Gastroesophageal sphincter (tissue), 4 donors: ENCODE results near the gene PGM3. TPM values are rescaled to one million over a fixed set of nuclear protein-coding genes. Genes with fewer than 3 reads are reported as not detected.
A peak's percentile ranks its signal among the peaks of the same experiment; 100 is the strongest.
"Not testable (repeated sequence)": the region's sequence is repeated elsewhere in the genome, so short reads cannot be mapped to it uniquely, and the experiment has no call there.

Source experiments
- ATAC-seq: fragments of 150-250 bp; one replicate; pipeline ENCODE4 v1.9.1; 2016; ENCODE audit warnings: mild to moderate bottlenecking, moderate library complexity
- H3K27ac ChIP-seq, 4 donors: fragments of 200-600 bp; sonication (generic) in 3 of 4; 1 replicate in 3 of 4; 2 replicates in 1 of 4; pipeline ENCODE4 v1.5.1; 2016 to 2019
- H3K27me3 ChIP-seq: fragments of 200-600 bp; sonication (generic); one replicate; pipeline ENCODE4 v1.5.1; 2019
- H3K36me3 ChIP-seq, 2 donors: fragments of 200-600 bp; sonication (generic); one replicate each; pipeline ENCODE4 v1.5.1; 2019; ENCODE audit warnings: control low read depth in 1 of 2
- H3K4me1 ChIP-seq, 3 donors: fragments of 200-600 bp; sonication (generic); 1 replicate in 2 of 3; 2 replicates in 1 of 3; pipeline ENCODE4 v1.5.1; 2016 to 2019; ENCODE audit warnings: control low read depth in 2 of 3
- H3K4me3 ChIP-seq, 2 donors: fragments of 200-600 bp; sonication (generic); one replicate each; pipeline ENCODE4 v1.5.1; 2019; ENCODE audit warnings: mild to moderate bottlenecking in 1 of 2, moderate library complexity in 1 of 2
- H3K9me3 ChIP-seq, 3 donors: fragments of 200-600 bp; sonication (generic); one replicate each; pipeline ENCODE4 v1.5.1; 2017 to 2019; ENCODE audit warnings: control low read depth in 2 of 3
- CTCF ChIP-seq, 4 experiments: fragments of 200-600 bp in 2 of 4; fragments of 450-650 bp in 2 of 4; sonication (generic) in 1 of 4; IDR thresholded peaks; one replicate each; pipeline ENCODE4 v1.5.1; 2017 to 2019; ENCODE audit warnings: antibody characterized with exemption in 4 of 4, mild to moderate bottlenecking in 2 of 4, moderate library complexity in 2 of 4
- EP300 ChIP-seq: sonication (generic); formaldehyde crosslinking; IDR thresholded peaks from one replicate; pipeline ENCODE4 v1.6.1; 2017; ENCODE audit warnings: antibody characterized with exemption, mild to moderate bottlenecking
- POLR2A ChIP-seq, 2 donors: fragments of 450-650 bp; IDR thresholded peaks; one replicate each; pipeline ENCODE4 v1.6.1; 2017; ENCODE audit warnings: antibody characterized with exemption in 2 of 2, mild to moderate bottlenecking in 2 of 2, moderate library complexity in 1 of 2
- POLR2AphosphoS5 ChIP-seq: sonication (generic); formaldehyde crosslinking; IDR thresholded peaks from one replicate; pipeline ENCODE4 v1.6.1; 2017; ENCODE audit warnings: antibody characterized with exemption
- WGBS, 2 donors: methylation state at CpG; one replicate each; pipeline ENCODE4 v1.1.5; 2018; ENCODE audit warnings: low coverage in 1 of 2; 5-methylcytosine and 5-hydroxymethylcytosine counted together
- total RNA-seq, 4 donors: library from RNA; depleted of rRNA; stranded (reverse); fragments of >200 nt; gene quantifications; one replicate each; pipeline ENCODE4 v1.1.0, GENCODE V29; 2016

PGM3 gene
- total RNA-seq, 4 donors from 2014 or later = 10.1 to 19.3 (median 13.1) TPM

GRCh38 chr6:83198486-83199172 lies 5.6 kb upstream of the PGM3 start:
- WGBS, 2 donors = 85 to 100% methylated on average over 2 to 4 of the region's 4 CpGs
- Histone ChIP-seq H3K36me3 (peaks cover 0 to 24% of the 10 kb centered on the region in 2 donors), H3K4me3 (no peak overlapping the region), H3K4me1 (peaks cover 0 to 15% (median 0%) of the 10 kb centered on the region in 3 donors), H3K9me3 (no peaks in the 10 kb centered on the region), H3K27ac (no peak overlapping the region), H3K27me3 (no peaks in the 10 kb centered on the region)
- TF ChIP-seq POLR2A (IDR thresholded peaks at IDR 0.05) = no peak
- no peak for TF ChIP-seq CTCF (IDR thresholded peaks at IDR 0.05)
- TF ChIP-seq POLR2AphosphoS5 = no peak
- no peak for TF ChIP-seq EP300
- no peak for ATAC-seq

GRCh38 chr6:83193747-83194566 lies 892 bp upstream of the PGM3 start:
- H3K36me3 ChIP-seq = peaks cover 0 to 27% of the 10 kb centered on the region in 2 donors
- H3K4me3 ChIP-seq = peak overlapping the region; percentile 52 to 71
- WGBS, 2 donors = 0 to 9% methylated on average over 4 to 8 of the region's 44 CpGs
- ATAC-seq = peak; percentile 48
- peak overlapping the region; percentile 26 to 91 (median 86) for H3K27ac ChIP-seq
- H3K4me1 ChIP-seq = peaks cover 0 to 37% (median 4%) of the 10 kb centered on the region in 3 donors
- H3K27me3 ChIP-seq = no peaks in the 10 kb centered on the region
- no peak for TF ChIP-seq CTCF (IDR thresholded peaks at IDR 0.05)
- H3K9me3 ChIP-seq = no peaks in the 10 kb centered on the region

GRCh38 chr6:83192456-83192855 lies 609 bp downstream of the PGM3 start:
- TF ChIP-seq POLR2A (IDR thresholded peaks at IDR 0.05) (no peak), CTCF (IDR thresholded peaks at IDR 0.05) (no peak), POLR2AphosphoS5 (no peak), EP300 (no peak)
- Histone ChIP-seq H3K9me3 (no peaks in the 10 kb centered on the region), H3K27ac (peak overlapping the region in 3 of 4 donors; percentile 83 to 91 (median 90)), H3K4me3 (peak overlapping the region; percentile 52 to 71), H3K4me1 (peaks cover 0 to 37% (median 4%) of the 10 kb centered on the region in 3 donors), H3K36me3 (peaks cover 0 to 35% of the 10 kb centered on the region in 2 donors), H3K27me3 (no peaks in the 10 kb centered on the region)
- 0% methylated on average over 4 of the region's 4 CpGs for WGBS, 2 donors
- no peak for ATAC-seq

- H3K27ac ChIP-seq, H3K27me3 ChIP-seq, ATAC-seq, H3K9me3 ChIP-seq: not testable (repeated sequence)
- Histone ChIP-seq H3K4me1 (peaks cover 0 to 37% (median 4%) of the 10 kb centered on the region in 3 donors), H3K4me3 (peak overlapping the region; percentile 52 to 71), H3K36me3 (peaks cover 0 to 35% of the 10 kb centered on the region in 2 donors)
- 90 to 92% methylated on average over 8 to 14 of the region's 18 CpGs for WGBS, 2 donors
Observed at GRCh38 chr6:83191974-83192373, 1.1 kb downstream of the PGM3 start.

- no peak overlapping the region for H3K27ac ChIP-seq
- H3K36me3 ChIP-seq = peaks cover 0 to 35% of the 10 kb centered on the region in 2 donors
- no peak for ATAC-seq
- no peaks in the 10 kb centered on the region for H3K9me3 ChIP-seq
- peaks cover 0 to 37% (median 4%) of the 10 kb centered on the region in 3 donors for H3K4me1 ChIP-seq
- TF ChIP-seq CTCF (IDR thresholded peaks at IDR 0.05) (no peak), POLR2A (IDR thresholded peaks at IDR 0.05) (no peak), POLR2AphosphoS5 (no peak), EP300 (no peak)
- H3K27me3 ChIP-seq = no peaks in the 10 kb centered on the region
- WGBS, 2 donors = 81 to 84% methylated on average over 6 of the region's 6 CpGs
- H3K4me3 ChIP-seq = no peak overlapping the region
Observed at GRCh38 chr6:83190626-83191025, 2.4 kb downstream of the PGM3 start.
